ENCODE data around the gene COL4A1. TPM values are rescaled to one million over a fixed set of nuclear protein-coding genes. Genes with fewer than 3 reads are reported as not detected.
"Not testable (repeated sequence)": the region's sequence is repeated elsewhere in the genome, so short reads cannot be mapped to it uniquely, and the experiment has no call there.

COL4A1 gene
- total RNA-seq, 3 donors from 2014 or later = 118 to 1,008 (median 370) TPM

DNA sequence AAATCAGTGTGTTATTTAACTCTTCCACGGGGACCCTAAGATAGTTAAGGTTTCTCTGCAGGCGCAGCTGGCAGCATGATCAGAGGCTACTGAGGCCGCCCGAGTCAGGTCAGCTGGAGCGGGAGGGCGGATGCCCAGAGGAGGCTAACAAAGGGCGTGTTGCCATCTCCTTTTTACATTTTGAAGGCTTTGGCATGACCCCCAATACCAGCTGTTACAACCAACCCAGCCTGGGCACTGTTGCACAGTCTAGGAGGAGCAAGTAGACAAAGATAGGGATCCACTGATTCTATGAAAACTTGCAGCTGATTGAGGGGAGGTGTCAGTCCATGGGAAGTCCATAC is 15.8 kb upstream of the COL4A1 start:
- Histone ChIP-seq H3K27ac (no peak overlapping the region), H3K36me3 (no peaks in the 10 kb centered on the region), H3K4me3 (no peak overlapping the region), H3K27me3 (no peaks in the 10 kb centered on the region), H3K9me3 (no peaks in the 10 kb centered on the region), H3K4me1 (no peaks in the 10 kb centered on the region)
- intact Hi-C loops (cut with DNase I; ENCODE audit: low total_unique reads) = no loop called here
- TF ChIP-seq, protein P1, sequence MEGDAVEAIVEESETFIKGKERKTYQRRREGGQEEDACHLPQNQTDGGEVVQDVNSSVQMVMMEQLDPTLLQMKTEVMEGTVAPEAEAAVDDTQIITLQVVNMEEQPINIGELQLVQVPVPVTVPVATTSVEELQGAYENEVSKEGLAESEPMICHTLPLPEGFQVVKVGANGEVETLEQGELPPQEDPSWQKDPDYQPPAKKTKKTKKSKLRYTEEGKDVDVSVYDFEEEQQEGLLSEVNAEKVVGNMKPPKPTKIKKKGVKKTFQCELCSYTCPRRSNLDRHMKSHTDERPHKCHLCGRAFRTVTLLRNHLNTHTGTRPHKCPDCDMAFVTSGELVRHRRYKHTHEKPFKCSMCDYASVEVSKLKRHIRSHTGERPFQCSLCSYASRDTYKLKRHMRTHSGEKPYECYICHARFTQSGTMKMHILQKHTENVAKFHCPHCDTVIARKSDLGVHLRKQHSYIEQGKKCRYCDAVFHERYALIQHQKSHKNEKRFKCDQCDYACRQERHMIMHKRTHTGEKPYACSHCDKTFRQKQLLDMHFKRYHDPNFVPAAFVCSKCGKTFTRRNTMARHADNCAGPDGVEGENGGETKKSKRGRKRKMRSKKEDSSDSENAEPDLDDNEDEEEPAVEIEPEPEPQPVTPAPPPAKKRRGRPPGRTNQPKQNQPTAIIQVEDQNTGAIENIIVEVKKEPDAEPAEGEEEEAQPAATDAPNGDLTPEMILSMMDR (IDR thresholded peaks at IDR 0.05) = no peak
- TF ChIP-seq POLR2A (IDR thresholded peaks at IDR 0.05) (no peak), POLR2AphosphoS5 (IDR thresholded peaks at IDR 0.05) (no peak)
- DNase-seq (ENCODE audit: low spot score in 2 of 2) = no peak

DNA sequence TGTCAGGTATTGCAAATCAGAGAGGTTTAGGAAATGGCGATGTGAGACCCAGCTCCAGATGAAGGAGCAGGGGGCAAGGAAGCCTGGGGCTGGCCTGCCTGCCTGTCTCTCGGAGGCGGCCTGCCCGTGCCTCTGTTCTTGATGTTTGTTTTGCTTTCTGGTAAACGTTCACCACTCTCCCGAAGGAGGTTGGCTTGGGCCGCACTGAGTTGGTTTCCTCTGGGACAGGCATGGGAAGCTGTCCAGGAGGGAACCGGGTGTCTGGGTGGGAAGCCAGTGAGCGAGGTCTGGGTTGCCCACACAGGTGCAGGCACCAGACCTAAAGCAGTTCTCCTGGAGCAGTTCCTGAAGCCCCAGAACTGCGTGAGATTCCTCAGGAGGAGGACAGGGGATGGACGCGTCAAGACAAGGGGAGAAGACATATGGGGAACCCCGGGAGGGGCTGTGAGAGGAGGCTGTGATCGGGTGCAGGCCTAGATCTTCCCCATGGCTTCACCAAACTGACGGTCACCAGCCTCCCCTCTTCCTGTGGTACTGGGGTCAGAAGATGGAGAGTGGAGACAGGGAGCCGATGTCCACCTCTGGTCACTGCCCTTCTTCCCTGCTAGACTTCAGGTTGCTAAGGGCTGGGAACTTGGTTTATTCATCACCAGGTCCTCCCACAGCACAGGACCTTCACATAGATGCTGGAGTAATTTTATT is 15.3 kb upstream of the COL4A1 start:
- Histone ChIP-seq H3K27ac (peak overlapping the region in 1 of 2 donors; percentile 25), H3K9me3 (no peaks in the 10 kb centered on the region), H3K27me3 (no peaks in the 10 kb centered on the region), H3K4me1 (no peaks in the 10 kb centered on the region), H3K4me3 (no peak overlapping the region), H3K36me3 (no peaks in the 10 kb centered on the region)
- no peak for TF ChIP-seq POLR2A (IDR thresholded peaks at IDR 0.05)
- TF ChIP-seq POLR2AphosphoS5 (IDR thresholded peaks at IDR 0.05) = no peak
- TF ChIP-seq, protein P1 (IDR thresholded peaks at IDR 0.05) = no peak
- intact Hi-C loops (cut with DNase I; ENCODE audit: low total_unique reads) = no loop called here
- peak in 1 of 2 donors; percentile 13 for DNase-seq (ENCODE audit: low spot score in 2 of 2)

GRCh38 chr13:110321573-110321972 is 14.6 kb upstream of the COL4A1 start:
- H3K27ac ChIP-seq; H3K4me3 ChIP-seq; DNase-seq (ENCODE audit: low spot score in 2 of 2); intact Hi-C loops (cut with DNase I; ENCODE audit: low total_unique reads); H3K9me3 ChIP-seq; H3K36me3 ChIP-seq; H3K27me3 ChIP-seq; H3K4me1 ChIP-seq: not testable (repeated sequence)

GRCh38 chr13:110320645-110321044 is 13.7 kb upstream of the COL4A1 start:
- TF ChIP-seq, protein P1 (IDR thresholded peaks at IDR 0.05) = no peak
- TF ChIP-seq POLR2AphosphoS5 (IDR thresholded peaks at IDR 0.05) = no peak
- no peak for TF ChIP-seq POLR2A (IDR thresholded peaks at IDR 0.05)
- Histone ChIP-seq H3K27ac (peak overlapping the region; percentile 4 to 83), H3K4me3 (peak overlapping the region in 1 of 3 donors; percentile 23), H3K4me1 (no peaks in the 10 kb centered on the region), H3K27me3 (no peaks in the 10 kb centered on the region), H3K9me3 (no peaks in the 10 kb centered on the region), H3K36me3 (no peaks in the 10 kb centered on the region)
- DNase-seq (ENCODE audit: low spot score in 2 of 2) = no peak
- intact Hi-C loops (cut with DNase I; ENCODE audit: low total_unique reads) = no loop called here

DNA sequence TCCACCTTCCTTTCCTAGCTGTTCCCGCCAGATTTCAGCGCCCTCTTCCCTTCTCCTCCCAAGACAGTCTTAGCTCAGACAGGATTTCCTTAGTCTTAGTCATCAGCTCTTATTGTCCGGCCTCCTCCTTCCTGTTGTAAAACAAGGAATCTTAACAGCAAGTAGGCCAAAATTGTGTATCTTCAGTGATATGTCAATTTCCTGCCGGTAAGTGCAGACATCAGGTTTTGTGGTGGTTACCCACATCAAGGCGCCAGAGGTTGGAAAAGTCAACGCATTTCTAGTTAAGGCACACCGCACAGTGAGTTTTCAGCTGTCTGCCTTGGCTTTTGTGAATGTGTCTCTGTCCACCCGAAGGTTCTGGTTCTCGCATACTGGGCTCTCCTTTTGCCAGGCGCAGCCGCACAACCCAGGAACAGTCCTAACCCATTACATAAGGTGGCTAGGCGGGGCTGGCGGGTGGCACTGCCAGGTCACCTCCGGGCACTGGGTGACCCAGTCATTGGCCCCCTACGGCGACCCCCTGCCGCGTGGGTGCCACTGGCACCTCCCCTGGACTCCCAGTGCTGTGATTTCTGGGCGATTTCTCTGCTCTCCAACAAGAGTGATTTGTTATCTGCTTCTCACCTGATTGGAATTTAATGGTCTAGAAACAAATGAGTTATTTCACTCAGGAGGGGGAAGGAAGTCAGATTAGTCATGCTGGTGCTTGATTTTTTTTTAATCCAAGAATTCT is 13.0 kb upstream of the COL4A1 start:
- intact Hi-C loops (cut with DNase I; ENCODE audit: low total_unique reads) = no loop called here
- Histone ChIP-seq H3K27me3 (no peaks in the 10 kb centered on the region), H3K4me1 (no peaks in the 10 kb centered on the region), H3K36me3 (no peaks in the 10 kb centered on the region), H3K9me3 (no peaks in the 10 kb centered on the region), H3K4me3 (peak overlapping the region in 2 of 3 donors; percentile 15 to 23), H3K27ac (peak overlapping the region; percentile 78 to 83)
- DNase-seq (ENCODE audit: low spot score in 2 of 2) = peak in 1 of 2 donors; percentile 27
- no peak for TF ChIP-seq POLR2A (IDR thresholded peaks at IDR 0.05)
- no peak for TF ChIP-seq POLR2AphosphoS5 (IDR thresholded peaks at IDR 0.05)
- TF ChIP-seq, protein P1 (IDR thresholded peaks at IDR 0.05) = no peak
